ENCODE data around the gene SPOCD1.

The SPOCD1 gene

DNA sequence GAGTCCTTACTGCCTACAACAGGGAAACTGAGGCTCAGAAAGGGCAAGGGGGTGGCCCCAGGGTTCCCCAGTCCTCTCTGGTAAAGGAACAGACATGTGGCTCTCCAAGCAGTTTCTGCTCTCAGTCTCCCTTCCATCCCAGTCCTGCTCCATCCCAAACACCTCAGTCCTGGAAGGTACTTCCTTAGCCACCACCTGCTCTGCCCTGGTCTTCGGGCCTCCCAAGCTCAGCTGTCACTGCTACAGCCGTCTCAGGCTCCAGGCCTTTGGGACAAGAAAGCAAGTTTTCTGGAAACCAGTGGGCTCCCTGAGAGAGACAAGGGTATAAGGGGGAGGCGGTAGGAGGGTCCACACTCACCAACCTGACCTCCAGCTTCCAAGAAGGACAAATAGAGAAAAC lies 28.6 kb downstream of the SPOCD1 start:
- no peak for DNase-seq (ENCODE audit: low read depth in 2 of 2)

- DNase-seq (ENCODE audit: low read depth in 2 of 2): no peak
Measured at GRCh38 chr1:31786366-31787060, 29.3 kb downstream of the SPOCD1 start.

GRCh38 chr1:31785947-31786290 lies 29.9 kb downstream of the SPOCD1 start:
- DNase-seq (ENCODE audit: low read depth in 2 of 2): no peak

DNA sequence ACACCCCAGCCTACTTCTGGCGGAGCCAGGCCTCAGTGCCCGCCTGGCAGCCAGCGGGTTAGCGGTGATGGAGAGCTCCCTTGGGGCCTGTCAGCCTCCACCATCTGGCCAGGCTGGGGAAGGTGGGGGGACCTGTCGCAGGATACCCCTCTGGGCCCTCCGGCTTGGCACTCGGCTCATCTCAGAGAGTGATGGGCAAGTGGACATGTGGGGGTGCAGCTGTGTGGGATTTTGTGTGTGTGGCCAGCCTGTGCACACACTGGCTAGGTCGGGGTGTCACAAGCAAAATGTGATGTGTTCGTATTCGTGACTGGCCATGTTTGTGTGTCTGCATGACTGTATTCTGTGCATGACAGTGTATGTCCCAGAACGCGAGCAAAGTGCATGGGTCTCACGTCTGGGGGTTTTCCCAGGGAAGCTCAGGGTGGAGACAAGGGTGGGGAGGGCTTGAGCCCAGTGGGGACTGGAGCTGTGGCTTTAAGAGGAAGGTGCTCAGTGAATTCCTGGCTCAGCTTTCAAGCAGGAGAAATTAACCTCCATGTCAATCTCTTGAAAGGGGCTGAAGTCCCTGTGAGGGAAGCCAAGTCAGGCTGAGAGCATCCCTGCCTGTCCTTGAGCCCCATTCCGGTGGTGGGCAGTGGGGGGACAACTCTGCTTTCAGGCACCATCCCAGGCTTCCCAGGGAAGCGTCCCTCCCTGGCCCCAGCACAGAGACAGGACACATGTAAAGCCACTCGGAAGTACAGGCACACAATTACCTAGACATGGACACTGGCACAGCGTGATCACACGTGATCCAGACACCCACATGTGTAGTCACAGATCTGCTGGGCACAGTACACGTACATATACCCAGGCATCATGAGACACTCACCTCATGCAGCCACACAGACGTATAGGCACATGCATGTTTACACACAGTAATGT lies 30.5 kb downstream of the SPOCD1 start:
- DNase-seq (ENCODE audit: low read depth in 2 of 2): no peak

DNA sequence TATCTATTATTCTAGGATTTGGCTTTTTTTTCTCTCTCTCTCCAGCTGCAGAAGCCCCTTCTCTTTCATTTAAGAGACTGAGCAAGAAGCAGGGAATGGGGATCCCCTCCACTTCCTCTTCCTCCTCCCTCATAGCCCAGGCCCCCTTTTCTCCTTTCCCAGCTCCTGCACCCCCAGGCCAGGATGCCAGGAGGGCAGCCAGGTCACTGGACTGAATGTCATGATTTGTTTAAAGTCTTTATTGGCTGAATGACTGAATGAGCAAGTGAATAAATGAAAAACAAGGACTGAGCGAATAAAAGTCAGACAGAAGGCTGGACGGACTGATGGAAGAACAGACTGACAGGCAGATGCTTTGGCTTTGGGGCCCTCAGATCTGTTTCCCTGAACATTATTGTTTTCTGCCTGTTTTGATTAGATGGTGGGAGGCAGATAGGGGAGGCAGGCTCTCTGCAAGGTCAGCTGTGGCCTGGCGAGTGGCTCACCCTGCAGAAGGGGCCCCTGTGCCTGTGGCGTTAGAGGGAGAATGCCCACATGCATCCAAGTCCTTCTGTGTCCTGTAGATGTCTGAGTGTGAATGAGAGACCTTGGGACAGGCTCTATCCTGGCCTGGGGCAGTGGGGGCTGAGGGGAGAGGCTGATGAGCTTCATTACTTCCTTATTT lies 31.3 kb downstream of the SPOCD1 start:
- no peak for DNase-seq (ENCODE audit: low read depth in 2 of 2)

DNA sequence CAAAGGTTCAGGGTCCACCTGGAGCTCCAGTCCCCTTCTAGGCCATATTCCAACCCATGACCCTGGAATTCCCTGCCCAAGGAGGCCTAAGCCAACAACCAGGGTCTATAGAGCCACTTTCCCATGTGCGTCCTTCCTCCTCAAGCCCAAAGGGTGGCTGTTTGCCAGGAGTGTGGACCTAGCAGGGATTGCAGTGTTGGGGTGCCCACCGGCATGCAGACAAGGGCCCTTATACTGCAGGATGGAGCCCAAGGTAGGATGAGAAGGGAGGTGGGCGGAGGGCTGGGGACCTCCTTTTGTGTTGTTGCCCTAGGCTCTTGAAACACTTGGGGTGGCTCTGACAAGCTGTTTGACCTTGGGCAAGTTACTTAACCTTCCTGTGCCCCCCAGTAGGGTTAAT lies 32.0 kb downstream of the SPOCD1 start:
- DNase-seq (ENCODE audit: low read depth in 2 of 2): no peak

DNA sequence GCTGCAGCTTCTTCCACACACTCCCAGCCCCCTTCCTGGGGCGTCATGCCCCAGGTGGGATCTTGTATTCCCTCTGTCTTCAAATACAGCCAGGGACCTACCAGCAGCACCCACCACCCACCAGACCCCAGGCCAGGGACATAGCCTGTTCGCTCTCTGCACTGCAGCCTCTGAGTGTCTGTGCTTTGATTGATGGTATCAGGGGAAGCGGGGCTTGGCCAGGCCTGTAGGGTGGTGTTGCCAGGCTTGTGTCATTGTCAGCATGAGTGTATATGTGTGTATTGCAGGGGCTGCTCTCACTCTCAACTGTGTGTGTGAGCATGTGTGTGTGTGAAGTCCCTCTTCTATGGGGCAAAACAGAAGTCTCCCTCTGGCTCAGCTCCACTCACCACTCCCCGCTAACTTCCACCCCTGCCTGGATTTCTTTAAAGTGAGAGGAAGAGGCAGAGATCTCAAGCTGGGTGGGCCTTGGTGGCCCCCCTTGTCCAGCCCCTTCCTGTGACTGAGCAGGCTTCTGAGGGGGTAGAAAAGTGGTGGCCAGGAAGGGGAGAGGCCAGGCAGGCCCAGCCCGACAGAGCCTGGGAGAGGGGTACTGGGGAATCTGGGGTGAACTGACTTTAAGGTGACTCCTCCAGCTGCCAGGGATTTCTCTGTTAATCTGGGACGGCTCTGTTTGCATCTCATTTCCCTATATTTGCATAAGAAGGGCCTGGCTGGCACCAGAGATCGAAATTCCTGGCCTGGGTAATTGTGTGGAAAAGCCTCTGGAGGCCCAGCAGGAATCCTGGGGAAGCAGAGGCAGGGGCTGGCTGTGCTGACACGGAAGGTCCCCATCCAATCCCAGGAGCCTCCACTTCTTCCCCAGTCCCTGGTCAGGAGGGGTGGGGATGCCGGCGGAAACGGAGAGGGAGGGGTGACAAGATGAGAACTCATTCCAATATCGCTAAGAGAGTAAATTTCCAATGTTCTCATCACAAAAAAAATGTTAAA lies 33.1 kb downstream of the SPOCD1 start:
- no peak for DNase-seq (ENCODE audit: low read depth in 2 of 2)

DNA sequence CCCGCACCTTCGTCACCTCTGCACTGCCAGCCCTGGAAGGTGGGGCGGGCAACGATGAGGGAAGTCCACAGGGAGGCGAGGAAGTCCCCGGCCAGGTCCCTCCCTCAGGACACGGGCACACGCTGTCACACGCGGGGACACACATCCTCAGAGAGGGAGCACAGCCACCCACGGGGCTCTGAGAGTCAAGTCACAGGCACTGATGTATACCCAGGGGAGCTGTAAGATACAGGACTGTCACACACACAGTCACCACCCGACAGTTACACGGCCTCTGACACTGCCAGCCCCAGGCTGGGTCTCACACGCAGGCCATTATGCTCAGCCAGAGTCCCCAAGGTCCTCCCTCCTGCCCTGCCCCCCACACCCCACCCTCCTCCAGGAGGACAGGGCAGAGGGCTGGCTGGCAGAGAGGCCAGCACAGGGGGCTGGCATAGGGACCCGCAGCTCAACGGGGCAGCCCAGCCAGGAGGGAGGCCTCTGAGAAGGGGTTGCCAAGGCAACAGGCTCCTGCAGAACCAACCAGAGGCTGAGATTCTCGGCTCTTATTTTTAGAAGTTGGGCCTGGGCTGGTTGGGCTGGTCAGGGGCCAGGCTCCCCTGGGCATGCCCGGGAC lies 34.0 kb downstream of the SPOCD1 start:
- DNase-seq (ENCODE audit: low read depth in 2 of 2): no peak

DNA sequence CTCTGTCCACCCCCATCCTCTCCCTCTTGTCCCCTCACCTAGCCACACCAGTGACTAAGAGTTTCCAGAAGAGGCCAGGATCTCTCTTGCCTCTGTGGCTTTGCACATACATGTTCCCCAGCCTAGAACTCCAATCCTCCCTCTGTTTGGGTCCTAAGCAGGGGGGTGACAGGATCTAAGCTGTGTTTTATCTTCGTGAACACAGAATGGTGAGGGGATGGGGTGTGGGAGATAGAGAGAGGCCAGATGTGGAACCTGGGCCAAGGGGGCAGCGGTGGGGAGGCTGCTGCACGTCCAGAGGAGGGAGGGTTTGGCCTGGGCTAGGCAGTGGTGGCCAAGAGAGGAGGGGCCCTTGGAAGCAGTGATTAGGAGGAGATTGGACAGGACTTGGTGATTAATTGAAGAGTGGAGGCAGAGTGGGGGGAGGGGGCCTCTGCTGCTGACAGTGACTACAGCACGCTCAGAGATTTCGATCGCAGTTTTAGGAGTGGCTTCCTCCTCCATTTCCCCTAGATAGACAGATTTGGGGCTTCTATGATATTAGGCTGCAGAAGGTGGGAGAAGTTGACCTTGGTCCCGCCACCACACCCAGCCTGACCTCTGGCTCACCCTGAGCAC lies 34.6 kb downstream of the SPOCD1 start:
- DNase-seq (ENCODE audit: low read depth in 2 of 2): no peak

- no peak for DNase-seq (ENCODE audit: low read depth in 2 of 2)
Measured at GRCh38 chr1:31780632-31781031, 35.2 kb downstream of the SPOCD1 start.

GRCh38 chr1:31779687-31780086 lies 36.1 kb downstream of the SPOCD1 start:
- no peak for DNase-seq (ENCODE audit: low read depth in 2 of 2)

DNA sequence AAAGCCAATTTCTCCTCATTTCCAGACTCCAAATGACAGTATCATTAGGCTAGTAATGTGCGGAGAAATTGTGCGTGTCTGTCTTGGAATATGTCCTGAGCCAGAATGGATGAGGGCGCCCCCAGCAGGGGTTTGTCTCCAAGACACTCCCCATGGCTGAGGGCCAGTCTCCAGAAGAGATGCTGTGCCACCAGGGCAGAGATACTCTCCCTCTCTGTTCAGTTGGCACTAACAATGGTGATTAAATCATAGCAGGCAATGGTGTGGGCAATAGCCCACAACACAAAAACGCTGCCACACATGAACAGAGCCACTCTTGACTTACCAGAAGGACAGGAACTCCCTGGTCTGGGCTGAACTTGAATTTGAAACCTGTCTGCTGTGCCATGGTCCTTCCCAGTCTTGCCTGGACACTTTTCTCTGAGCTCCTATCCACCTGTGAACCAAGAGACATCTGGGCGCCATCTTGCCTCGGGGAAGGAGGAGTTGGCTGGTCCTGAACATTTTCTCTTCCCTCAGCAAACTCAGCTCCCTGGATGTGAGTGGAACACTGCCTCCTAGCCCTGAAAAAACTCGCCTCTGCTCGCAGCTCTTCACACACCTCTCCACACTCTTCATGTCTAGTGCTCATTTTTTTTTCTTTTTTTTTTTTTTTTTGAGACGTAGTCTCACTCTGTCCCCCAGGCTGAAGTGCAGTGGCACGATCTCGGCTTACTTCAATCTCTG lies 36.9 kb downstream of the SPOCD1 start:
- DNase-seq (ENCODE audit: low read depth in 2 of 2): no peak

- DNase-seq (ENCODE audit: low read depth in 2 of 2): no peak
Measured at GRCh38 chr1:31776516-31776915, 39.3 kb downstream of the SPOCD1 start.

DNA sequence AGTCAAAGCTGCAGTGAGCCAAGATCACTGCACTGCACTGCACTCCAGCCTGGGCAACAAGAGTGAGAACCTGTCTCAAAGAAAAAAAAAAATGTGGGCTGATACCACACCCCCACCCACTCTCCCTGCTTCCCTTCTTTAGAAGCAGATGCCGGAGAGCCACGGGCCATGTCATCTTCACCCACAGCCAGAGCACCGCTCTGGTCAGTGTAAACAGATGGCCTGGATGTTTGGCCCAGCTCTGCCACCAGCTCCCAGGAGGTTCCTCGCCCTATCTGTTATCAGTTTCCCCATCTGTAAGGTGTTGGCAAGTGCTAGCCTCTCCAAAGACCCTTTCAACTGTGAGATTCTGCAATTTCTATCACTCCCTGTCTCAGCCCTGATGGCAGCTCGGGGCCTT lies 39.8 kb downstream of the SPOCD1 start:
- no peak for DNase-seq (ENCODE audit: low read depth in 2 of 2)

GRCh38 chr1:31775210-31775999 lies 40.4 kb downstream of the SPOCD1 start:
- DNase-seq (ENCODE audit: low read depth in 2 of 2): no peak

DNA sequence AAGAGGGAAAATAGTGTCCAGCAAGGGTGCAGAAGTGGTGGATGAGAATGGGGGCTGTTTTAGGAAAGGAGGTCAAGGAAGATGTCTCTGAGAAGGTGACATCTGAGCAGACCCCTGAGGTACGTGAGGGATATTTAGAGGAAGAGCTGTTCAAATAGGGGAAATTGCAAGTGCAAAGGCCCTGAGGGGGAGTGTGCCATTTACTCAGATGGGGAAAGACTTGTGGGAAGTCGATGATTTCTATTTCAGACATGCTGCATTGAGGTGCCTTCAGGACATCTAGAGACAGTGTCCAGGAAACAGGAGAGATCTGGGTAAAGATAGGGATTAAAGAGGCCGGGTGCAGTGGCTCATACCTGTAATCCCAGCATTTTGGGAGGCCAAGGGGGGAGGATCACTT lies 41.3 kb downstream of the SPOCD1 start:
- no peak for DNase-seq (ENCODE audit: low read depth in 2 of 2)

GRCh38 chr1:31773861-31774260 lies 42.0 kb downstream of the SPOCD1 start:
- no peak for DNase-seq (ENCODE audit: low read depth in 2 of 2)

GRCh38 chr1:31772669-31773248 lies 43.1 kb downstream of the SPOCD1 start:
- no peak for DNase-seq (ENCODE audit: low read depth in 2 of 2)

Data from activated CD8-positive, alpha-beta memory T cell treated with anti-CD3 and anti-CD28 coated beads for 4 hours (primary cell).